T1000 (cell line): ENCODE results near the gene KREMEN2.
A peak's percentile ranks its signal among the peaks of the same experiment; 100 is the strongest.

Source experiments
- DNase-seq: peaks from one replicate; lab custom pipeline; 2025; ENCODE audit warnings: mixed read lengths; lab: John Stamatoyannopoulos, UW

Gene KREMEN2

DNA sequence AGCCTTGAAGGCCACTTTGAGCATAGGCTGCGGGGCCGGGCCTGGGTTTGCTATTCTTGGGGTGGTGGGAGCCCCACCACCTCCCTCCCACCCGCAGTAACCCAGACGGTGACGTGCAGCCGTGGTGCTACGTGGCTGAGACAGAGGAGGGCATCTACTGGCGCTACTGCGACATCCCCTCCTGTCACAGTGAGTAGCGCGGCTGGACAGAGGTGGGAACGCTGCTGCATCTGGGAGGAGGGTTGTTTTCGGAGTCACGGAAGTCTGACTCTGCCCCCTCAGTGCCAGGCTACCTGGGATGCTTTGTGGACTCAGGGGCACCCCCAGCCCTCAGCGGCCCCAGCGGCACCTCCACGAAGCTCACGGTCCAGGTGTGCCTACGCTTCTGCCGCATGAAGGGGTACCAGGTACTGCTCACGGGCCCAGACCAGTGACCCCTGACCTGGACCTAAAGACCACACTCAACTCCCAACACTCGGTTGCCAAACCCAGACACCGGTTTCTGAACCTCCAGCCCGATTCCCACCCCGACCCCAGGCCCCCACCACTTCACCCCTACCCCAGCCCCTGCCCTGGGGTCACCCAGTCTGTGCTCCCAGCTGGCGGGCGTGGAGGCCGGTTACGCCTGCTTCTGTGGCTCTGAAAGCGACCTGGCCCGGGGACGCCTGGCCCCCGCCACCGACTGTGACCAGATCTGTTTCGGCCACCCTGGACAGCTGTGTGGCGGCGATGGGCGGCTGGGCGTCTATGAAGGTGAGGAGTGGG, 2.1 kb downstream of the KREMEN2 start:
- no peak for DNase-seq

DNA sequence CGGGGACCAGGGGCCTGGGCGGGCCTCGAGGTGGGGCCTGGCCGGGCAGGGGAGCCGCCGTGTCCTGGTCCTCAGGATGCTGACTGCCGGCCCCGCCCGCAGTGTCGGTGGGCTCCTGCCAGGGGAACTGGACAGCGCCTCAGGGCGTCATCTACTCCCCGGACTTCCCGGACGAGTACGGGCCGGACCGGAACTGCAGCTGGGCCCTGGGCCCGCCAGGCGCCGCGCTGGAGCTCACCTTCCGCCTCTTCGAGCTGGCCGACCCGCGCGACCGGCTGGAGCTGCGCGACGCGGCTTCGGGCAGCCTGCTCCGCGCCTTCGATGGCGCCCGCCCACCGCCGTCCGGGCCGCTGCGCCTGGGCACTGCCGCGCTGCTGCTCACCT, 2.7 kb downstream of the KREMEN2 start:
- no peak for DNase-seq

DNA sequence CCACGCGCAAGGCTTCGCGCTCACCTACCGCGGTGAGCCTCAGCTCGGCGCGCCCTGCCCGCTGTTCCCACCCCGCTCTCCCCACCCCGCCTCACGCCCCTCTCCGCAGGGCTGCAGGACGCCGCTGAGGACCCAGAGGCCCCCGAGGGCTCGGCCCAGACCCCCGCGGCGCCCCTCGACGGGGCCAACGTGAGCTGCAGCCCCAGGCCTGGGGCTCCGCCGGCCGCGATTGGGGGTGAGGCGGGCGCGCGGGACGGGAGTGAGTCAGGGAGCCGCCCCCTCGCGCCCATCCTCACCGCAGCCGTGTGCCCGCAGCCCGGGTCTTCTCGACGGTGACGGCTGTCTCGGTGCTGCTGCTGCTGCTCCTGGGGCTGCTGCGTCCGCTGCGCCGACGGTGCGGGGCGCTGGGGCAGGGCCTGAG, 3.1 kb downstream of the KREMEN2 start:
- no peak for DNase-seq

DNA sequence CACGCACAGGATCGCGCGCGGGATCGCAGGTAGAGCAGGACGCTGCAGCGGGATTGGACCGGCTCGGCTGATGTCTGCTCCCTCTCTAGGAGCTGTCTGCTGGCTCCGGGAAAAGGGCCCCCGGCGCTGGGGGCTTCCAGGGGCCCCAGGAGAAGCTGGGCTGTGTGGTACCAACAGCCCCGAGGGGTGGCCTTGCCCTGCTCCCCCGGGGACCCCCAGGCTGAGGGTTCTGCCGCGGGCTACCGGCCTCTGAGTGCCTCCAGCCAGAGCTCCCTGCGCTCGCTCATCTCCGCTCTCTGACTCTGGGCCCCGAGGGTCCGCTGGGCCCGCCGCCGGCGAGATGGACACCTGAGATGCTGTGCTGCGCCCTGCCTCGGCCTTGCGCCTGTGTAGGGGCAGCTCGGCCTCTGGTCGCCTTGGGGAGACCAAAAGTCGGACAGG, 3.7 kb downstream of the KREMEN2 start:
- no peak for DNase-seq

DNA sequence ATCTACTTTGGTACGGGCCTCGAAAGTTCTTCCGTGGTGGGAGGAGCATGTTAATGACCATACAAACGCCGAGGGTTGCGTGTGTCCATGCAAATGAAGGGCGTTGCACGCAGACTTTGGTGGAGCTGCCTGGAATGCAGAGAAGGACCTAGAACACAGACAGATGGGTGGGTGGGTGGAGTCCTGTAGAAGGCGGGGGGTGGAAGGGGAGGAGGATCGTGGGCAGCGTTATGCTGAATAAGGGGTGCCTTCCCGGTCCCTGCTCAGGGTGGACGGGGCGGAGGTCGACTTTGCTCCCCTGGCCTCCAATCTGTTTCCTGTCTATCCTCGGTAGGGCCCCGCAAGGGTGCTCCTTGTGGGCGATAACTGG, 4.3 kb downstream of the KREMEN2 start:
- DNase-seq: no peak

DNA sequence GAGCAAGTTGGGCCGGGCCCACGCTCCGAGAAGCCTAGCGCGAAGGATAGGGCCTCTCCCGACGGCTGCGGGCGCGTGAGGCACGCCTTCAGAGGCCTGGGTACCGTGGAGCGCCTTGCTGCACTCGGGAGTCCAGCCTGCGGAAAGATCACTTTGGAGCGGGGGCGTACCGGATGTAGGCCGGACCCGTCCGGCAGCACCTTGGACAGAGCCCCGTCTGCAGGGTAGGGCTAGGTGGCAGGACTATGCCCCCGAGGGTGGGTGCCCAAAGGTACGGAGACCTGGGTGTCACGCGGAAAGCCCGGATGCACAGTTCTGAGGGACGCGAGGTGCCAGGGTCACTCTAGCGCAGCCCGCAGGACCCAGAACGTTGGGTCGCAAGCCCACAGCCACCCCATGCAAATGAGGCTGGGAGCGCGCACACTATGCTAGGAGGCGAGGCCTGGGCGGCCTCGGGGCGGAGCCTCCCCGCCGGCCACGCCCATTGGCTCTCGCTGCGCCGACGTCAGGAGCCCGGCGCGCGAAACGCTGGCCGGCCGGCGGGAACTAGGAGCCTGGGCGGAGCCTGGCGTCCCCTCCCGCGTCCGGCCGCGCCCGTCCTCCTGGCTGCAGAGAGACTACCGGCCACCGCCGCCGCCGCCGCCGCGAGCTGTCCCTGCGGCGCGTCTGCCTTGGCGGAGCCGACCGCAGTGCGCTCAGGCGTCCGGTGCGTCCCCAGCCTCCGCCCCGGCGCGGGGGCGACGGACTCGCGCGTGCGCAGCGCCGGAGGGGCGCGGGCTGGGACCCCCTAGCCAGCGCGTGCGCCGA, 4.9 kb downstream of the KREMEN2 start, which contains the start of gene PAQR4:
Gene PAQR4, plus strand, starts transcription at position 611 of the 807 bp plus-strand sequence. CDS start 327 bp downstream, outside the sequence.
- DNase-seq: peak; percentile 84

DNA sequence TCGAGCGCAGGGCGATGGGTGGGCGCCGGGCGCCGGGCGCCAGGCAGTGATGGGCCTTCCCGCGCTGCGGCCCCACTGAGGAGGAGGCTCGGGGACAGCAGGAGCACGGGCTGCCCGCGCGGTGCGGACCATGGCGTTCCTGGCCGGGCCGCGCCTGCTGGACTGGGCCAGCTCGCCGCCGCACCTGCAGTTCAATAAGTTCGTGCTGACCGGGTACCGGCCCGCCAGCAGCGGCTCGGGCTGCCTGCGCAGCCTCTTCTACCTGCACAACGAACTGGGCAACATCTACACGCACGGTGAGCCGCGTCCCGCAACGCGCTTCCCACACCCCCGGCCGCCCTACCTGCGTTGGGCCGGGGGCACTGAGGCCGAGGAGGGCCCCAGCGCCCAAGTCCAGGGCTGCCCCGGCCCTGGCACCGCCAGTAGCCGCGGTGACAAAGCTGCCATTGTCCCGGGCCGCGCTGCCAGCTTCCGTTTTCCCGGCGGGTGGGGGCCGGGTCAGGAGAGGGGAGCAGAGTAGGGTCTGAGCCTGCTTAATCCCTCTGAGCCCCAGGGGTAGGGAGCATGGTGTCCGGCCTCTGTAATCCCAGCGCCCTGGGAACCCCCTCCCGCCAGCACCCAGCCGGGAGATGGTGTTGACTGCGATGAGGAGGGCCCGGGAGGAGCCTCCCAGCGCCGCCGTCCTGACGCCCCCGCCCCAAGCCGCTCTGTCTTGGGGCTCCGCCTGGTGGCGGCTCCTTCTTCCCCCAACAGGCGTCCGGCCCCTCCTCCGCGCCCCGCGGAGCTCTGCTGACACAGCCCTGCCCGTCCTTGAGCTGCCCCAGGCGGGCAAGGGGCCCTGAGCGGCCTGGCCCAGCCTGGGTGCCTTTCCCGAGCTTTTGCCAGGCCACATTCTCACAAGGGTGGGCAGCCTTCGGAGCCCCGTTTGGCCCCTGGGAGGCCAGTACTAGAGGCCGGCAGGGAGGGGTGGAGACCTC, 5.8 kb downstream of the KREMEN2 start:
- DNase-seq: peak; percentile 78

DNA sequence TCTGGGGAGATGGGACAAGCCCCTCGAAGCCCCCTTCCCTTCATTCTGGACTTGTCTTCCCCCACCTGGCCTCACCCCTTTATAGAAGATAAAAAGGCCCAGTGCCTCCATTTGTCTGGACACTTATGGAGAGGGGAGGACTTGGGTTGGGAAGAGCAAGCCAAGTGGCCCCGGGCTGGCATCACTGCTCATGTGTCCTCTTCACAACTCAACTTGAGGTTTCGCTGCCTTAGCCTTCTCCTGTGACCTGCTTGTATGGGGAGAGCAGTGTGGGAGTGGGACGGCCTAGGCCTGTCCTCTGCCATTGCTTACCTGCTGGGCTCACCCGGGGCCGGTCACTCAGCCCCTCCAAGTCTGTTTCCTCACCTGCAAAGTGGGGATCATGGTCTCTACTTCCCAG, 6.5 kb downstream of the KREMEN2 start:
- no peak for DNase-seq

DNA sequence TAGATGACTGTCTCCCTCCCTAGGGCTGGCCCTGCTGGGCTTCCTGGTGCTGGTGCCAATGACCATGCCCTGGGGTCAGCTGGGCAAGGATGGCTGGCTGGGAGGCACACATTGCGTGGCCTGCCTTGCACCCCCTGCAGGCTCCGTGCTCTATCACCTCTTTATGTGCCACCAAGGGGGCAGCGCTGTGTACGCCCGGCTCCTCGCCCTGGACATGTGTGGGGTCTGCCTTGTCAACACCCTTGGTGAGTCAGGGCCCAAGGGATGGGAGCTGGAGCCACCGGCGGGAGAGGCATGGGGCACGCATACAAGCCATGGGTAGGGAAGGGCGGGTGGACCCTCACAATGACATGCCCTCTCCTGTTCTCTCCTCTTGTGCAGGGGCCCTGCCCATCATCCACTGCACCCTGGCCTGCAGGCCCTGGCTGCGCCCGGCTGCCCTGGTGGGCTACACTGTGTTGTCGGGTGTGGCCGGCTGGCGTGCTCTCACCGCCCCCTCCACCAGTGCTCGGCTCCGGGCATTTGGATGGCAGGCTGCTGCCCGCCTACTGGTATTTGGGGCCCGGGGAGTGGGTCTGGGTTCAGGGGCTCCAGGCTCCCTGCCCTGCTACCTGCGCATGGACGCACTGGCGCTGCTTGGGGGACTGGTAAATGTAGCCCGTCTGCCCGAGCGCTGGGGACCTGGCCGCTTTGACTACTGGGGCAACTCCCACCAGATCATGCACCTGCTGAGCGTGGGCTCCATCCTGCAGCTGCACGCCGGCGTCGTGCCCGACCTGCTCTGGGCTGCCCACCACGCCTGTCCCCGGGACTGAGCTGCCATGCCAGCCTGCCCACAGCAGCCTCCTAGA, 7.3 kb downstream of the KREMEN2 start:
- DNase-seq: no peak

DNA sequence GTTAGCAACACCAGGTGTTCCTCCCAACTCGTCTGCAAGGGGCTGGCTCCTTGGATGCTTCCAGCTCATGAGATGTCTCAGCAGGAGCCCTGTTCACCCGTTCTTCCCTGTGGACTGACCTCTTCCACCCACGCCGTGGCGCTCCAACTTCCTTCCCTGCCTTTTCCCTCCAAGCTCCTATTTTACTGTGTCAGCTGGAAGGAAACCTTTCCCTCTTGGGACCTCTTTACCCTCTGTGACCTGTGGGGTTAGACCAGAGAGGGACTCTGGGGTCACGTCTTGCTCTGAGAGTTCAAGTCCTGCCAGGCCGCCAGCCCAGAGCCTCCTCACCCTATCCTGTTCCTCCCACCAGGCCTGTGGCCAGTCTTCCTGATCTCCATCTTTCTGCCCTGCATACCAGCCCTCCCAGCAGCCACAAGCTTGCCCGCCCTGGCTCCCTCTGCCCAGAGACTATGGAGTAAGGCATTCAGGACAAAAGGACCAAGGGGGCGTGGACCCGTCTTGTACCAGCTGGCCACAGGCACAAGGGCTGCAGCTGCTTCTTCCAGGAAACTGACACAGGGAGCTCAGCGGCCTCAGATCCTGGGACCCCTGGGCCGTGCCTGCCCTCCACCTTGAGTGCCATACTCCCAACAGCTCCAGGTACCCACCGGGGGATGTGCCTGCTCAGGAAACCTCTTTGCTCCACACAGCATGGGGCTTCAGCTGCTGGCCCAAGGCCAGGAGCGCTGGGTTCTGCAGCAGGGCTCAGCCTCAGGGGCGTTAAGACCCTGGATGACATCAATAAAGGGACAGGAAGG, 8.1 kb downstream of the KREMEN2 start:
- DNase-seq: no peak

DNA sequence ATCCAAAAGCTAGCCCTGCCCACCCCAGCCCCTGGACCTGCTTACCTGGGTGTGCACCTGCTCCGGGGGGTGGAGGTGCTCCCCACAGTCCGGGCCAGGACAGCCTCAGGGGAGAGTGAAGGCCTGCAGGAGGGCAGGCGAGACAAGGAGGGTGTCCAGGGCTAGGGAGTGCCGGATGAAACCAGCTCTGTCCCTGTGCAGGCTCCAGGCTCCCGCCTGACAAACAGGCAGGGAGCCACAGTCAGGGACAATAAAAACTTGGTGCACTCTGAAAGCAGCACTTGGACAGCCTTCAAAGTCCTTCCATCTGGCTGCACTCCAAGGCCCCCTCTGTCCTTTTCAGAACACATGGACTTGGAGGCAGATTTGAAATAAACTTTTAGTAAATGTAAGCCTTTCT, 9.0 kb downstream of the KREMEN2 start:
- DNase-seq: no peak

DNA sequence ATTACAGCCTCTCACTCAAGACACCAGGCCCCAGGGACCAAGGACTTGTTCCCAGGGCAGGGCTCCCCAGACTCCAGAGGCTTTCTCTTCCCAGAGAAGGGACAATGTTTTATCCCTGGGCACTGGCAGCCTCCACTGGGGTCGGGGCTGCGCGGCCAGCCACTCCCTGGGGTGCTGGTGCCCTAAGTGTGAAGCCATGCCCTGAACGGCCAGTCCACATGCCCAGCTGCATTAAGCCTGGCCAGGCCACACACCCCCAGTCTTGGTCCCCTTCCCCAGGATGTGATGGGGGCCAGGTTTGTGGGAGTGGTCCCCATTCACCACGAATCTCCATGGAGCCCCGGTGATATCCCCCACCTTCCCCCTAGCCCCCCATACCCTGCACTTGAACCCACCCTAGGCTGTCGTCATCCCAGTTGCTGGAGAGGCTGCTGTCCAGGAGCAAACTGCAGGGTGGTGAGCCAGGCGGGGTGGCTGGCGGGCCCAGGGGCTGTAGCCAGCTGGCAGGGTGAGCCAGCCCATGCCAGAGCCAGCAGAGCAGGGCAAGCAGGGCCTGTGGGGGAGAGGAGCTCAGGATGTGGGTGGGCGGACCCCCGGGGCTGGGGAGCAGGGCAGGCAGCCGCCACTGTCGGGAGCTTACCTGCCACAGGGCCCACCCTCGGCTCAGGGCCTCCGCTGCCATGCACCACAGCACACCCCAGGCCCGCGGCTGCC, 9.7 kb downstream of the KREMEN2 start:
- DNase-seq: no peak

DNA sequence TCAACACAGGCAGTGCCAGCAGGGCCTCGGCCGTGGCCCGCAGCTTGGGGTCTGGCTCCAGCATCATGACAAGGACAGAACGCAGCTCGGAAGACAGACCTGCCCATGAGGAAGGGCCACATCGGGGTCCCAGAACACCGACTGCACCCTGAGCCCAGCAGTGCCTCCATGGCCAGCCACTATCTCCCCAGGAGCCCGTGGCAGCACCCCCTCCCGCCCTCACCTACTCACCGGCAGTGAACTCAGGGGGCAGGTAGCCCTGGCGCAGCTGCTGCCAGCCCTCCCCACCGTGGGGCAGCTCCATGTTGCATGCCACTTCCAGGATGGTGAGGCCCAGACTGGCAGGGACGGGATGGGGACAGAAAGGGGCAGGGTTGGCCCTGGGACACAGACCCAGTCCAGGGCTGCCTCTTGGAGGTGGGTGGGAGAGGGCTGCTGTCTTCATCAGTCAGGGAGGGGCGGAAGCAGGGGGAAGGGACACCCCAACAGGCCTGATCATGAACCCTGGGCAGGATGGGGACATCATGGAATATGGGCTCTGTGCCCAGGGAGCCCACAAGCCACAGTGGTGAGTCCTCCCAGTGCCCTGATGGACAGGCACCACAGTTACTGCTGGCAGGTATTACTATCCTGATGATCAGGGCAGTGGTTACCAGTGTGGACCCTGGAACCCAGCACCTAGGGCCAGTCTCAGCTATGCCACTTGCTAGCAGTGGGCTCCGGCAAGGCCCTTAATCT, 10.4 kb downstream of the KREMEN2 start:
- no peak for DNase-seq

DNA sequence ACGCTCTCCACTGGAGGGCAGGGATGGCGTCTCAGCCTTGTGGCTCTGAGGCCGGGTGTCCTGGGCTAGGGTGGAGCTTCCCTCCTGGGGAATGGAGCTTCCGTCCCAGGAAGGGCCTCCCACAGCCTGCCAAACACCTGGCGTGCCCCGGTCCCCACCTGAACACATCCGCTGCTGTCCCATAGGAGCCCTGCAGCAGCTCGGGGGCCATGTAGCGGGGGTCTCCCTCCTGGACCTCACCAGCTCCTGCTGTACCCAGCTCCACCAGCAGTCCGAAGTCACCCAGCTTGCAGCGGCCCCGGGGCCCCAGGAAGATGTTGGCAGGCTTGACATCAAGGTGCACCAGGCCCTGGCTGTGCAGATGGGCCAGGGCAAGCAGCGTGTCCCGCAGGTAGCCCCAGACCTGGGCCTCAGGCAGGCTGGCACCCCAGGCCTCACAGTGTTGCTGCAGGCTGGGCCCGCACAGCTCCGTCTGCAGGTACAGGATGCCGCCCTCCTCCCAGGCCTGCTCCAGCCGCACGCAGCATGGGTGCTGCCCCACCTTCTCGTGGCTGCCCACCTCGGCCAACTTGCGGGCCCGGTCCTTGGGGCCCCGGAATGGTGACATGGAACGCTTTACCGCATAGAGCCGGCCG, 11.2 kb downstream of the KREMEN2 start:
- no peak for DNase-seq

DNA sequence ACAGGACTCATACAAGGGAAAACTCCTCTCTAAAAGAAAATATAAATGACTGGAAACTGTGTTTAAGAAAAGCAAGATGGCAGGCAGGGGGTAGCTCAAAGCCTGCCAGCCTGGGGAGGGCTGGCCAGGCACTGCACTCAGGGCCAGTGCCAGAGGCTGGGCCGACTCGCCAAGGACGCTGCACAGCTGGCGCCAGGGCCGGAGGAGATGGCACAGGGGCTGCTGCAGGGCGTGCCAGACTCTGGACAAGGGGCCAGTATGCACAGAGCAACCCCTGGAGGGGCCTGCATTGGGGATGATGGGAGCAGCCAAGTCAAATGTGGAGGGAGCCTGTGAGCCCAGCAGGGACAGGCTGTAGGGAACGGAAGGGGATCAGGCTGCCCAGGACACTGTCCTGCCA, 12.1 kb downstream of the KREMEN2 start:
- DNase-seq: no peak

DNA sequence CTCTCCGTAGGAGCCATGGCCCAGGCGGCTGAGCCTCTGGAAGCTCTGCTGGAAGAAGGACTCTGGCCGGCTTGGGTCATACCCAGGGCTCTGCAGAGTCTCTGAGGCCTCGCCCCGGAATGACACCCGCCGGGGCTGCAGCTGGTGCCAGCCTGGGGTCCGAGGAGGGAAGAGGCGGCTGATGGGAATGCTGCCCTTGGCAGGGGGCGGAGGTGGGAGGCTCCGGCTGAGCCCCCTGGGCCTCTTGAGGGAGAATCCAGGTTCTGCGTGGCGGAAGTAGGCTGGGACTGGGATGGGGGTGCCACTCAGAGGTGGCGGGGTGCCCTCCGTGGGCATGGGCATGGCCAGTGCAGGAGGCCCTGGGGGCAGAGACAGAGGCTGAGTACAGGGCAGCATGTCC, 12.6 kb downstream of the KREMEN2 start:
- DNase-seq: no peak

DNA sequence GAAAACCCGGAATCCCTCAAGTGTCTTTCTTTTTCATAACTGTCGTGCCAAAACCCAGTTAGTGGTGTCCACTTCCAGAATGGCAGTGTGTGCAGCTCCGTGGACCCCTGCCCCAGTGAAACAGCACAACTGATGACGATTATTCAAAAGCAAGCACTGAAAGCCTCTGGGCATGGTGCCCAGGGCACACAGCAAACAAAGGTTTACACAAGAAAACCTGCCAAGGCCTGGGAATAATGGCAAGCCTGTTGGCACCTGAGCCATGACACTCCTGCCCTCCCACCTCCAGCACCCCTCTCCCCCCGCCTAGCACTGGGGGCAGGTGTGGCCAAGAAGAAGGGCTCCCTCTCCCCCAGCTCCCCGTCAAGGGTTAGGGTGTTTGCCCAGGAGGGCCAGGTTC, 13.4 kb downstream of the KREMEN2 start:
- no peak for DNase-seq

DNA sequence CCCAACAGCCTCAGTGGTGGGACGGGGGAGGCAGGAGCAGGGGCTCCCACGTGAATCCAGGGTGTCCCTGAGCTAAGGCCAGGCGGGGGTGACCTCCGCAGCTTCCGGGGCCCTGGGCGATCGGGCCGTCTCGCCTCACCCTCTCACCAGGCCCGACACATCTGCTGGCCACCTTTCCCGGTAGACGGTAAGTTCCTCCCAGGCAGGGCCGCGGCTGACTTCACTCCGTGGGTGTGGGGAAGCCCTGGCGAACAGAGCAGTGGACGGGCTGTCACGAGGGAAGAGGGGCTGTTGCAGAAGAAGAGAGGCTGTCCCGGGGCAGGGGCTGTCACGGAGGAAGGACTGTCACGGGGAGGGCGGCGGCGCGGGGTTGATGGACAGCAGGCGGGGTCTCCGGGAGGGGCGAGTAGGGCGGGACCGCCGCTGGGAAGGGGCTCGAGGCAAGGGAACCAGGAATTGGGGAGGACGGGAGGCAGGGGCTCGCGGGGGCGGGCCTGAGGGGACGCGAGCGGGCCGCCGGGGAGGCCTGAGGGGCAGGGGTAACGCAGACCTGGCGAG, 15.7 kb downstream of the KREMEN2 start:
- no peak for DNase-seq
